ENCODE results near the gene NUDT16L1. TPM values are rescaled to one million over a fixed set of nuclear protein-coding genes. Genes with fewer than 3 reads are reported as not detected.

The NUDT16L1 gene
- total RNA-seq, 3 donors from 2014 or later: 22.4 to 38.0 (median 32.3) TPM

DNA sequence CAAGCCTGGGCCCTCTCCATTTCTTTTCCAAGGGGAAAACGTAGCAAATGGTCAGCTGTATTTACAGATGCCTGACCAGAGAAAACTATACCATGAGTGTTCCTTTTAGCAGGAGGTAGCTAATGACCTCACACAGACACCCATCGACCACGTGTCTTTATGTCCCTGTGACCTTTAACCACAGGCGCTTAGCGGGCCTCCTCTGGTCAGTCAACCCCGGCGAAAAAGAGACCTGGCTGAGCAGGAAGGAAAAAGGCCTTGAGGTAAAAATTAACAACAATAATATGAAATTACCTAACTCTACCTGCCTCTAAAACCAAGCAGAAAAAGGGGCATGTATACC, 9.1 kb downstream of the NUDT16L1 start:
- Histone ChIP-seq H3K27me3 (no peaks in the 10 kb centered on the region), H3K9me3 (no peaks in the 10 kb centered on the region), H3K4me3 (no peak overlapping the region), H3K36me3 (no peaks in the 10 kb centered on the region), H3K4me1 (no peaks in the 10 kb centered on the region), H3K27ac (no peak overlapping the region)
- no peak for TF ChIP-seq POLR2A (IDR thresholded peaks at IDR 0.05)
- no peak for TF ChIP-seq POLR2AphosphoS5 (IDR thresholded peaks at IDR 0.05)
- TF ChIP-seq, protein P1, sequence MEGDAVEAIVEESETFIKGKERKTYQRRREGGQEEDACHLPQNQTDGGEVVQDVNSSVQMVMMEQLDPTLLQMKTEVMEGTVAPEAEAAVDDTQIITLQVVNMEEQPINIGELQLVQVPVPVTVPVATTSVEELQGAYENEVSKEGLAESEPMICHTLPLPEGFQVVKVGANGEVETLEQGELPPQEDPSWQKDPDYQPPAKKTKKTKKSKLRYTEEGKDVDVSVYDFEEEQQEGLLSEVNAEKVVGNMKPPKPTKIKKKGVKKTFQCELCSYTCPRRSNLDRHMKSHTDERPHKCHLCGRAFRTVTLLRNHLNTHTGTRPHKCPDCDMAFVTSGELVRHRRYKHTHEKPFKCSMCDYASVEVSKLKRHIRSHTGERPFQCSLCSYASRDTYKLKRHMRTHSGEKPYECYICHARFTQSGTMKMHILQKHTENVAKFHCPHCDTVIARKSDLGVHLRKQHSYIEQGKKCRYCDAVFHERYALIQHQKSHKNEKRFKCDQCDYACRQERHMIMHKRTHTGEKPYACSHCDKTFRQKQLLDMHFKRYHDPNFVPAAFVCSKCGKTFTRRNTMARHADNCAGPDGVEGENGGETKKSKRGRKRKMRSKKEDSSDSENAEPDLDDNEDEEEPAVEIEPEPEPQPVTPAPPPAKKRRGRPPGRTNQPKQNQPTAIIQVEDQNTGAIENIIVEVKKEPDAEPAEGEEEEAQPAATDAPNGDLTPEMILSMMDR (IDR thresholded peaks at IDR 0.05): no peak
- no peak for DNase-seq (ENCODE audit: low spot score in 2 of 2)
- intact Hi-C loops (cut with DNase I; ENCODE audit: low total_unique reads): no loop called here

DNA sequence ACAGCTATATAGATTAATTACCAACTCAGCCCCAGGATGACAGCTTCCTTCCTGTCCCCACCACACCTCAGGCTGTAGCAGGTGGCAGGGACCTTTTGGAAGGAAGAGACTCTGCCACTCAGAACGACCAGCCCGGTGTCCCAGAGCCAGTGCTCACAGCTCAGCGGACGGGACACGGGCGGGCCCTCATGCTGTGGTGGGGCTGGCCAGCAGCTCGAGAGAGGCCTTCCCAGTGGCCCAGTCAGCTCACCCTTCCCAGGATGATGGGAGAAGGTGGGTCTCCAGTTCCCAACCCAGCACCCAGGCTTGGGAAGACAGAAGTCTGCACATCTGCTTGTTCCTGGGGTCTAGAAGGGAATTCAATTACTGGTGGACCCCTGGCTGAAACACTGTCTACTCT, 10.5 kb downstream of the NUDT16L1 start:
- no peaks in the 10 kb centered on the region for H3K36me3 ChIP-seq
- TF ChIP-seq, protein P1 (IDR thresholded peaks at IDR 0.05): no peak
- no peak for TF ChIP-seq POLR2AphosphoS5 (IDR thresholded peaks at IDR 0.05)
- no peak for TF ChIP-seq POLR2A (IDR thresholded peaks at IDR 0.05)

DNA sequence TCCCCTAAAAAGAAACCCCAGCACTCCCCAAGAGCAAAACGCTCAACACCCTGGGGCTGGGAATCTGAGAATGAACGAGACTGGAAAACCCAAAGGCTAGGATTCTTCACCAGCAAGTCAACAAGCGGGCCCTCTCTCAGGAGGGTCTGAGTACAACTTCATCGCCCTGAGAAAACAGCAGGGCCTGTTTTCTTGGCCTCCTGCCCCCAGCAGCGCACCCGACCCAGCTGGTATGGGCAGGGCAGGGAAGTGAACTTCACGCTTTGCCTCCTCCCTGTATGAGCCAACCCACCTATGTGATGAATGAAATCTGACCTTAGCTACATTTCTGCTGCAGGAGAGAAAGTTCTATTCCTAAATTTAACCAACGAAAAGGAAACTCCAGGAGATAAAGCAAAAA, 11.1 kb downstream of the NUDT16L1 start:
- no peaks in the 10 kb centered on the region for H3K36me3 ChIP-seq
- H3K27ac ChIP-seq: no peak overlapping the region
- TF ChIP-seq, protein P1 (IDR thresholded peaks at IDR 0.05): no peak
- TF ChIP-seq POLR2AphosphoS5 (IDR thresholded peaks at IDR 0.05): no peak
- no peak for TF ChIP-seq POLR2A (IDR thresholded peaks at IDR 0.05)
- H3K4me1 ChIP-seq: no peaks in the 10 kb centered on the region
- DNase-seq (ENCODE audit: low spot score in 2 of 2): no peak
- intact Hi-C loops (cut with DNase I; ENCODE audit: low total_unique reads): no loop called here
- H3K9me3 ChIP-seq: no peaks in the 10 kb centered on the region
- no peak overlapping the region for H3K4me3 ChIP-seq
- H3K27me3 ChIP-seq: no peaks in the 10 kb centered on the region

More for the DNA sequence above, 10.5 kb downstream of the NUDT16L1 start:
- no peaks in the 10 kb centered on the region for H3K4me1 ChIP-seq
- H3K9me3 ChIP-seq: no peaks in the 10 kb centered on the region
- no peak overlapping the region for H3K27ac ChIP-seq
- DNase-seq (ENCODE audit: low spot score in 2 of 2): no peak
- no peaks in the 10 kb centered on the region for H3K27me3 ChIP-seq
- H3K4me3 ChIP-seq: no peak overlapping the region
- intact Hi-C loops (cut with DNase I; ENCODE audit: low total_unique reads): no loop called here

DNA sequence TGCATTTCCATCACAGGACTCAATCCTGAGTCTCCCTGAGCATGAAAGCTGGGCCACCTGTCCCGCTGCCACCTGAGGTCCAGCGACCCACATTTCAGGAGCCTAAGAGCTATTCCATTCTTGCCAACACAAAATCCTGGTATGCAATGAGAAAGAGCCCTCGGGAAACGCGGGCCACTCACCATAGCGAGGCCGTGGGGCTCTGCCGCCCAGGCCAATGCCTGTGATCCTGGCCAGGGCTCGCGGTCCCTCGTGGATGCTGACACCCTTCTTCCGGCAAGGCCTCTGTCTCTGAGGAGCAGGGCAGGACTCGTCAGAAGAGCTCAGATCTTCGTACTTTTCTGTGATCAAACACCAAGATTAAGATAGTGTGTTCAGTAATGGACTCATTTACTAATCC, 11.6 kb downstream of the NUDT16L1 start:
- no peak for TF ChIP-seq POLR2A (IDR thresholded peaks at IDR 0.05)
- TF ChIP-seq POLR2AphosphoS5 (IDR thresholded peaks at IDR 0.05): no peak
- TF ChIP-seq, protein P1 (IDR thresholded peaks at IDR 0.05): no peak
- no peaks in the 10 kb centered on the region for H3K4me1 ChIP-seq
- H3K27ac ChIP-seq: no peak overlapping the region
- no peaks in the 10 kb centered on the region for H3K27me3 ChIP-seq
- intact Hi-C loops (cut with DNase I; ENCODE audit: low total_unique reads): no loop called here
- no peak overlapping the region for H3K4me3 ChIP-seq
- H3K9me3 ChIP-seq: no peaks in the 10 kb centered on the region
- DNase-seq (ENCODE audit: low spot score in 2 of 2): no peak
- no peaks in the 10 kb centered on the region for H3K36me3 ChIP-seq

DNA sequence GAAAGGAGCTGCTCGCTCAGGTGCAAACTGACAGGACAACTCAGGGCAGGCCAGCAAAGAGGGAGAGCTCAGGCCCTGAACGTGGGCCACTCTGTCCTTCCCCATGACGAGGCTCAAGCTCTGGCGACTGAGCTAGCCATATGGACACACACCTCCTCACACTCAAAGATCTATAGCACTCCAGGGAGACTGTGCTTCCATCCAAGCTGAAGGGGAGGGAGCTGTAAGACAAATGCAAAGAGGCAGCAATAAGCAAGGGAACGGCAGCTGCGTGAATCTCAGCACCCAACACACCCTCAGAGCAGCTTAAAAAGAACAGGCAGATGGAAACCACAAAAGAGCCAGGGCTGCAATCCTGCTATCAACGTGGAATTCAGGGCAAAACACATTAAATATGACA, 13.5 kb downstream of the NUDT16L1 start:
- Histone ChIP-seq H3K4me3 (no peak overlapping the region), H3K9me3 (no peaks in the 10 kb centered on the region), H3K27me3 (no peaks in the 10 kb centered on the region), H3K4me1 (no peaks in the 10 kb centered on the region), H3K27ac (no peak overlapping the region), H3K36me3 (no peaks in the 10 kb centered on the region)
- intact Hi-C loops (cut with DNase I; ENCODE audit: low total_unique reads): no loop called here
- no peak for DNase-seq (ENCODE audit: low spot score in 2 of 2)
- TF ChIP-seq POLR2AphosphoS5 (IDR thresholded peaks at IDR 0.05): no peak
- TF ChIP-seq POLR2A (IDR thresholded peaks at IDR 0.05): no peak
- TF ChIP-seq, protein P1 (IDR thresholded peaks at IDR 0.05): no peak

Measured in breast epithelium (tissue), 4 donors.